Measurements from ENCODE around the gene ST6GALNAC6.
A peak's percentile ranks its signal among the peaks of the same experiment; 100 is the strongest.

ST6GALNAC6 gene

GRCh38 chr9:127943731-127944144 is 44.3 kb upstream of the ST6GALNAC6 start:
- H3K4me3 ChIP-seq (ENCODE audit: low read depth, low read length): no peak overlapping the region
- TF ChIP-seq, protein P1, sequence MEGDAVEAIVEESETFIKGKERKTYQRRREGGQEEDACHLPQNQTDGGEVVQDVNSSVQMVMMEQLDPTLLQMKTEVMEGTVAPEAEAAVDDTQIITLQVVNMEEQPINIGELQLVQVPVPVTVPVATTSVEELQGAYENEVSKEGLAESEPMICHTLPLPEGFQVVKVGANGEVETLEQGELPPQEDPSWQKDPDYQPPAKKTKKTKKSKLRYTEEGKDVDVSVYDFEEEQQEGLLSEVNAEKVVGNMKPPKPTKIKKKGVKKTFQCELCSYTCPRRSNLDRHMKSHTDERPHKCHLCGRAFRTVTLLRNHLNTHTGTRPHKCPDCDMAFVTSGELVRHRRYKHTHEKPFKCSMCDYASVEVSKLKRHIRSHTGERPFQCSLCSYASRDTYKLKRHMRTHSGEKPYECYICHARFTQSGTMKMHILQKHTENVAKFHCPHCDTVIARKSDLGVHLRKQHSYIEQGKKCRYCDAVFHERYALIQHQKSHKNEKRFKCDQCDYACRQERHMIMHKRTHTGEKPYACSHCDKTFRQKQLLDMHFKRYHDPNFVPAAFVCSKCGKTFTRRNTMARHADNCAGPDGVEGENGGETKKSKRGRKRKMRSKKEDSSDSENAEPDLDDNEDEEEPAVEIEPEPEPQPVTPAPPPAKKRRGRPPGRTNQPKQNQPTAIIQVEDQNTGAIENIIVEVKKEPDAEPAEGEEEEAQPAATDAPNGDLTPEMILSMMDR (IDR thresholded peaks at IDR 0.05; ENCODE audit: low read depth, low read length): peak; percentile 97
- DNase-seq (ENCODE audit: low read depth, low spot score): peak; percentile 70
- in situ Hi-C loops (cut with HindIII; ENCODE audit: low sequenced_read_pairs): no loop called here

DNA sequence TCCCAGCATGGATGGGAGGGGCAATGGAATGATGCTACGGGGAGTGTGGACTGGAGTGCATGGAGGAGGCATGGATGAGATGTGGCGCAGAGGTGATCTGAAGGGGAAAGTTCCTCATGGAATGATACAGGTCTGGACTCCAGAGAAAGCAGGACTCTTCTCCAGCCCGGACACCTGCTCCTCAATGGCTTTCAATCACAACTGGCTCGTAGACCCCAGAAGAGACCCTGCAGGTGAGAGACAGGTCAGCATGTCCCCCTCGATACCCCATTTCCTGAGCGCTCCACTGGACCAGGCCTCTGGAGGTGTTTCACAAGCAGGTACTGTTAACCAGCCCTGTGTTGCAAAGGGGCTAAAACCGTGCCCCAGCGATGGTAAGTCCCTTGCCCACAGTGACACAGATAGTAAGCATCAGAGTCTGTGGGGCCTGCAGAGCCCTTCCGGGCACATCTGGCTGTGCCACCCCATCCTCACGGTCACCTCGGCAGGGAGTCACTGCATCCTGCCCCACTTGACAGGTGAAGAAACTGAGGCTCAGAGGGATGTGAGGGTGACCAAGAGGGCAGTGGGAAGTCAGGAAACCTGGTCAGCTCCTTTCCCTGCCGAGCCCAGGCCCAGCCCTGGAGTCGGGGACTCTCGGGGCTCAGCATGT is 43.7 kb upstream of the ST6GALNAC6 start:
- in situ Hi-C loops (cut with HindIII; ENCODE audit: low sequenced_read_pairs): no loop called here
- TF ChIP-seq, protein P1 (IDR thresholded peaks at IDR 0.05; ENCODE audit: low read depth, low read length): no peak
- no peak overlapping the region for H3K4me3 ChIP-seq (ENCODE audit: low read depth, low read length)
- DNase-seq (ENCODE audit: low read depth, low spot score): no peak

- TF ChIP-seq, protein P1 (IDR thresholded peaks at IDR 0.05; ENCODE audit: low read depth, low read length): peak; percentile 91
- H3K4me3 ChIP-seq (ENCODE audit: low read depth, low read length): no peak overlapping the region
- peak; percentile 71 for DNase-seq (ENCODE audit: low read depth, low spot score)
- in situ Hi-C loops (cut with HindIII; ENCODE audit: low sequenced_read_pairs): no loop called here
These were observed 43.0 kb upstream of the ST6GALNAC6 start for GRCh38 chr9:127942216-127943010.

DNA sequence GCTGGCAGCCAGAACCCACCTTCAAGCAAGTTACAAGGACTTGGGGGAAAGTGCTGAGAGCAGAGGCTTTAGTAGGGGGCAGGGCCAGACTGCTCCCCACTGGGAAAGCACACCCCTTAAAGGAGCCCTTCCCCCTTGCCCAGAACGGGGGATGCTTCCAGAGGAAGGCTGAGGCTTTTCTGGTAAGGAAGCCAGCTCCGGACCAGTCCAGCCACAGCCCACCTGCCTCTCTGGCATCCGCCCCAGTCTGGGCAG is 42.5 kb upstream of the ST6GALNAC6 start:
- in situ Hi-C loops (cut with HindIII; ENCODE audit: low sequenced_read_pairs): no loop called here
- H3K4me3 ChIP-seq (ENCODE audit: low read depth, low read length): no peak overlapping the region
- TF ChIP-seq, protein P1 (IDR thresholded peaks at IDR 0.05; ENCODE audit: low read depth, low read length): no peak
- DNase-seq (ENCODE audit: low read depth, low spot score): no peak

GRCh38 chr9:127941062-127941960 is 41.9 kb upstream of the ST6GALNAC6 start:
- H3K4me3 ChIP-seq (ENCODE audit: low read depth, low read length): no peak overlapping the region
- TF ChIP-seq, protein P1 (IDR thresholded peaks at IDR 0.05; ENCODE audit: low read depth, low read length): no peak
- in situ Hi-C loops (cut with HindIII; ENCODE audit: low sequenced_read_pairs): no loop called here
- no peak for DNase-seq (ENCODE audit: low read depth, low spot score)

DNA sequence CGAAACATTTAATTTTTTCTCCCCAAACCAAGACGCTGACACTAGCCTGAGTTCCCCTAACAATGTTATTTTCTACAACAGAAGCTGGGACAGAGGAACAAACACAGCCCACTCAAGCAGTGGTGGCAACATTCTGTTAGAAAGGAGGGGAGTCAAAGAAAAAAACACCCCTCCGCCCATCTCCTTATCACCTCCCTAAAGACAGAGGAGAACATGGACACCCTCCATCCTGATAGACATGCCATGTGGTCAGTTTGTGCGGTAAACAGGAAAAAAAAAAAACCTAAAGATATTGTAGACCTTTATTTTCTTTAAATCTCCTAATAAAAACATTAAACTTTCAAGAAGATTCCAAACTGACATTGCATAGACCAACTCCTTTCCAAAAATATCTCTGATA is 41.2 kb upstream of the ST6GALNAC6 start:
- DNase-seq (ENCODE audit: low read depth, low spot score): no peak
- H3K4me3 ChIP-seq (ENCODE audit: low read depth, low read length): no peak overlapping the region
- in situ Hi-C loops (cut with HindIII; ENCODE audit: low sequenced_read_pairs): no loop called here
- TF ChIP-seq, protein P1 (IDR thresholded peaks at IDR 0.05; ENCODE audit: low read depth, low read length): no peak
